Activated CD8-positive, alpha-beta memory T cell treated with anti-CD3 and anti-CD28 coated beads, Interleukin-2, amount 50 U/mL, for 24 hours (primary cell): ENCODE results near the gene NTM.

ENCODE experiments used
- DNase-seq: peaks from one replicate; pipeline ENCODE4 v3.0.0-alpha.2; 2020; ENCODE audit errors: extremely low read depth

NTM gene

DNA sequence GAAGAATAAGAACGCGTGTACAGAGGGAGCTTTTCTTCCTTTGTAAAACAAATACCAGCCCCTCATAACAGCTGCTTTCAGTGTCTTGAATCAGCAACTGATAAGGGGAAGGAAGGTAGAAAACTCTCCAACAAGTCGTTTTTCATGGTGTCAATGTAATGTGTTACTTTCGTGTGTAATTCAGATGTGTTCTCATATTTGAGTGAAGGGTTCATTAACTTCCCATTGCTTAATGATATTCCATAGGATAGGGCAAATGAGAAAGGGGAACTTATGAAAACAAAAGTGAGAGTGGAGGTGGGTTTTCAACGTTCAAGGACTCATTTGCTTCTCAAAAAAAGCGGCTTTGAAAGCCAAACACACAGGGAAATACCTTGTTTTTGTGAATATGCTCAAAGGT is 452.1 kb downstream of the NTM start:
- DNase-seq: no peak

GRCh38 chr11:131823772-131824171 is 453.4 kb downstream of the NTM start:
- no peak for DNase-seq

GRCh38 chr11:131824771-131825170 is 454.4 kb downstream of the NTM start:
- no peak for DNase-seq

GRCh38 chr11:131827430-131827829 is 457.0 kb downstream of the NTM start:
- DNase-seq: no peak

GRCh38 chr11:131829725-131830124 is 459.3 kb downstream of the NTM start:
- DNase-seq: no peak

DNA sequence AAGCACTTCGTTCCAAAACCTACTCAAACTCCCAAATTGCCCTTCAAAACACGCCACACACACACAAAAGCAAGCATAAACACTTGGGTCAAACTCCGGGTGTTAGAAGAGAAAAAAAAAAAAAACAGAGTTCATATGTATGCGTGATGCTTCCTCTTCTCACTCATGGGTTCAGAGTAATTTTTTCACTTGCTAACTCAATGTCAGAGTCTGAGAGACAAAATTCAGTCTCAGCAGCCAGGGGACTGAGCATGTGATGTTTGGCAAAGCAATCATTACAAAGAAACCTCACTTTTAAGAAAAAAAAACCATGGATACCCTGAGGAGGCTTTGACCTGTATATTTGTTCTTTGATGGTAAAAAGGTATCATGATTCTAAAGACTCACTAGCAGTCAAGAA is 461.7 kb downstream of the NTM start:
- no peak for DNase-seq

DNA sequence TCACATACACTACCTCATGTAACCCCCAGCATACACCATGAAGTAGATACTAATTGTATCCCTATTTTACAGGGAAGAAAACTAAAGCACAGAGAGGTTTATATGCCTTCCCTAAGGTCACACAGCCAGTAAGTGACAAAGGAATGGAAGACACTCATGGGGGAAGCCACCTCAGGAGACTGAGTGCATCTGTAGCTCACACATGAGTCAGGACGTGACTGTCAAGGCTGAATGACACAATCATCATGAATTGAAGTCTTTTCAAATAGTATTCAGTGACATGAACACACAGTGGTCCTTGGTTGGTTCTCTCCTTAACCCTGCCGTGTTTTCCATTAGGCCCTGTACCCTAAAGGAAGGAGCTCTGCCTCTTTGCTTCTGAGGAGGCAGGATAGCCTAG is 463.0 kb downstream of the NTM start:
- no peak for DNase-seq

GRCh38 chr11:131837562-131837961 is 467.1 kb downstream of the NTM start:
- no peak for DNase-seq

GRCh38 chr11:131838016-131838415 is 467.6 kb downstream of the NTM start:
- DNase-seq: no peak

DNA sequence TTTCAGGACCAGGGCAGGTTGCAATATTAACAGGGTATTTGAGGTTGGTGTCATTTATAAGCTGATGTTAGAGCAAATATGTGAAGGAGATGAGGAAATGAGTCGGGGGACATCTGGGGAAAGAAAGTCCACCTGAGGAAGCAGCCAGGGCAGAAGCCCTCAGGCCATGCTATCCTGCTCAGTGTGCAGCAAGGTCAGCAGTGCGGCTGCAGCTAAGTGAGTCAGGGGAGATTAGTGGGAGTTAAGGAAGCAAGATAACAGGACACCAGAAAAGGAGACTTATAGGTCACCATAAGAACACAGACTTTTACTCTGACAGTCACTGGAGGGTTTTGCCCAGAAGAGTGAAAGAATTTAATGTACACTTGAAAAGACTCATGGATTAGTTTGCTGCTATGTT is 468.9 kb downstream of the NTM start:
- DNase-seq: no peak

DNA sequence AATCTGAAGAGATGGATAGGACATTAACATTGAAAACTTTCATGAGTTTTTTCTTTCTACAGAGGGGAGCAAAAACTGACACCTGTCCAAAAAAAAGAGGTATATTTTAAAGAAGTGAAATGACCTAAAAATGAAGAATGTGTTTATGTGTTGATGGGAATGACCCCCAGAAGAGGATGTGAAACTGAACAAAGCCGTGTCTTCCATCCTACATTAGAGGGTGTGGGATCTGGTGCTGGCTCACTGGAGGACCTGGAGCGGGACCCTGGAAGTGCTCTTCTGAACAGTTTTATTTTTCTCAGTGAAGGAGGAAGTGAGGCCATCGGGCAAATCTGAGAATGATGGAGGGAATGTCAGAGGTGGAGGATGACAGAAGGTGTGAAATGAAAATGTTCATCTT is 470.1 kb downstream of the NTM start:
- no peak for DNase-seq

DNA sequence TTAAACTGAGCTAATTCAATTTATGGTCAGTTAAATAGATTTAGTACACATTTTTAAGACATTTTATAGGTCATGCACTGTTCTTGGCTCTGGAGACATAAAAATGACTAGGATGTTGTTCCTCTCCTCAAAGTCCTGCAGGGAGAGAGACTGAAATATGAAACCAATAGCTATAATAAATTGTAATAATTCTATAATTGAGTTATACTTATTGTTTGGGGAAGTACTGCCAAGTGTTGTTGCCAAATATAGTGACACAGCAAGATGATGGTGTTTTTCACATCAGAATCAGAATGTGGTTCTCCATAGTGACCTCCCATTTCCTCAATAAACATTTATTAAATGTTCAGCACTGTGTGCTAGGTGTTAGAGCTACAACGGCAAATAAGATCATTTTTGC is 470.6 kb downstream of the NTM start:
- DNase-seq: no peak

GRCh38 chr11:131841925-131842635 is 471.7 kb downstream of the NTM start:
- no peak for DNase-seq

- no peak for DNase-seq
Observed at GRCh38 chr11:131845255-131845654, 474.8 kb downstream of the NTM start.

DNA sequence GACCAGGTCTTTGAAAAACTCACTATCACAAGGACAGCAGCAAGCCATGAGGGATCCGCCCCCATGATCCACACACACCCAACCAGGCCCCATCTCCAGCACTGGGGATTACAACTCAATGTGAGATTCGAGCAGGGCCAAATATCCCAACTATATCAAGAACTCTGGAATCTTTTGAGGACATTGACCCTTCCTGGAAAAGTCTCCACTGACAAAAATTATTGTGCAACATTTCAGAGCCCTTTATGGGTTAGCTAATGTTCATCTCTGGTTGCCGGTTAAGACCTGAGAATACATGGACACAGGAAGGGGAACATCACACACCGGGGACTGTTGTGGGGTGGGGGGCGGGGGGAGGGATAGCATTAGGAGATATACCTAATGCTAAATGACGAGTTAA is 479.1 kb downstream of the NTM start:
- DNase-seq: no peak

DNA sequence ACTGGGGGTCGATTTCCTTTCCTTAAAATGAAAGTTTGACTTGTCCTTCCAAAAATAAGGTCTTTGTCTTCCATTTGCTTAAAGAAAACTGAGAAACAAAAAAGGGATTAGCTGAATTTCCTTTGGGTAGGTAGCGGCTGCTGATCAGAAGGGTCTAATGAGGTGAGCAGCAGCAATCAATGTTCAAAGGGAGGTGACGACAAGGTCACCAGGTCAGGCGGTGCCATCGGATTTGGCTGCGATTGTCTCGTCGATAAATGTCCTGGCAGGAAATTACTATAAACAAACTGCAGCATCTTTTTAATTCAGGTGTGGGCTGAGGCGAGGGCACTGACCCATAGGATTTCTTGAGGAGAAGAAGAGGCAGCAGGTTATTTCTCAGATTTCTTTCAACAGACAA is 480.1 kb downstream of the NTM start:
- no peak for DNase-seq

GRCh38 chr11:131851964-131852755 is 481.7 kb downstream of the NTM start:
- no peak for DNase-seq

DNA sequence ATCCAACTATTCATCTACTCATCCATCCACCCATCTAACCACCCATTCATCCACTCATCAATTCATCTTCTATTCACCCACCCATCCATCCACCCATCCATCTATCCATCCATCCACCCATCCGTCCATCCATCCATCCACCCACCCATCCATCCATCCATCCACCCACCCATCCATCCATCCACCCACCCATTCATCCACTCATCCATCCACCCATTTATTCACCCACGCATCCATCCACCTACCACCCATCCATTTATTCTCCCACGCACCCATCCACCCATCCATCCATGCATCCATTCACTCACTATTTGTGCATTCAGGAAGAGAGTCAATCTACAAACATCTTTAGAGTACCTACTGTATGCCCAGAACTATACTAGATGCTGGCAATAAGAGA is 482.3 kb downstream of the NTM start:
- DNase-seq: no peak

DNA sequence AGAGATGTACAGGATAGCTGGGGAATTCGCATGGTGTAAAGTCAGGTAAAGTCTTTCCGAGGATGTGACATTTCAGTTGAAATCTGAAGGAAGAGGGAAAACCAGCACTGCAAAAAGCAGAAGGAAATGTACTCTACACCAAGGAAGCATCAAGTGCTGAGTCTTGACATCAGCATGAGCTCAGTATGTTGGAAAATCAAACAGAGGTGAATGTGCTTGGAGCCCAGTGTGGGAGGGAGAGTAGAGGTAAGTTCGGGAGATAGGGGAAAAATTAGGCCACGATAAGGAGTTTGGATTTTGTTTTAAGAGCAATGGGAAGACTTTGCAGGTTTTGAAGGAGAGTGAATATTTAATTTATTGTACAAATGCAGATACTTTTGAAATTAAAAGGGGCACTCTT is 484.0 kb downstream of the NTM start:
- no peak for DNase-seq

DNA sequence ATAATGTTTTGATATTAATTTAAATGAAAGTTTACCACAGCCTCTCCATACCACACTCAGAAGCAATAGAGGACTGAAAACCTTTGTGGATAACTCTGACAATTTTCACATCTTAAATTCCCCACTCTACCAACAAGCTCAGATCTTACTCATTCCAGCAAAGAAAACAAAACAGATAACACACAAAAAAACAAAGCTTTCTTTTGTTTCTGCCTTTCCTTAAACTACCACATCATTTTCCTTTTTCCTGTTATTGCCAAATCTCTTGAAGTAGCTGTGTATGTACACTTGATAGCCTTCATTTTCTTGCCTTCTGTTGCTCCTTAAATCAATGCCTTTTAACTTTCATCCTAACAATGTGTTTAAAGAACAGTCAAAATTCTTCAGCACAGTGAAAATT is 484.9 kb downstream of the NTM start:
- no peak for DNase-seq

DNA sequence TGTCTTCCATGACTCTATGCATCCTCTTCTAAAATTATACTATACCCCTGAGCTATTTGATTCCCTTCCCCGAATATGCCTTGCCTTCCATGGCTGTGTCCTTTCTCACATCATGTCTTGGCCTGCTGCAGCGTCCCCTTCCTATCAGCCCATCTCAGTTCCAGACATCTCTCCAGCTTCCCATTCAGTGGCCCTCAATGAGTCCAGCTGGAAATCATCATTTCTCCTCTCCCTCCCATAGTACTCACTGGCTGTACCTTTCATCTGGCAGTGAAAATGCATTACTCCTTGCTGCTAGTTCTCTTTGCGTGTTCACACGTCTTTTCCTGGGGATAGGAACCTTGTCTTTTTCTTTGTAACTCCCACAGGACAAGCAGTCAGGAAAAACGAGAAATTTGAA is 486.8 kb downstream of the NTM start:
- DNase-seq: no peak

GRCh38 chr11:131858505-131858904 is 488.1 kb downstream of the NTM start:
- no peak for DNase-seq

GRCh38 chr11:131859538-131860210 is 489.3 kb downstream of the NTM start:
- no peak for DNase-seq
